H1 (cell line): ENCODE data around the gene CHD6. TPM values are rescaled to one million over a fixed set of nuclear protein-coding genes. Genes with fewer than 3 reads are reported as not detected.

Experiments used
- CTCF ChIA-PET: fragments of 300-600 bp; sonication (Branson Sonifier 250); formaldehyde crosslinking; loops from one replicate; lab custom pipeline; 2021; ENCODE audit not compliant: partially characterized antibody; lab: Charles Lee
- POLR2A ChIA-PET: fragments of 300-600 bp; sonication (Branson Sonifier 250); formaldehyde crosslinking; loops from one replicate; lab custom pipeline; 2021; ENCODE audit warnings: inconsistent platforms; ENCODE audit not compliant: partially characterized antibody; lab: Charles Lee
- DNase-seq, 2 experiments: peaks; one replicate each; pipeline versions ENCODE4 v3.0.0 to v3.0.0-alpha.2; 2010 to 2022; ENCODE audit warnings: low spot score in 2 of 2, low read depth in 1 of 2, mixed read lengths in 1 of 2
- FAIRE-seq: peaks from 2 replicates; lab custom pipeline; 2011; peaks lifted over from hg19 to GRCh38; lab: Jason Lieb, UNC
- H2AFZ ChIP-seq: 2 replicates; pipeline ENCODE4 v1.8.1; 2012; ENCODE audit warnings: low read length, inconsistent platforms
- H2AK5ac ChIP-seq: 2 replicates; pipeline ENCODE4 v1.6.1; 2013; ENCODE audit warnings: low read depth, low read length
- H2BK120ac ChIP-seq: replicated peaks from 2 replicates; pipeline ENCODE3; 2013; ENCODE audit warnings: low read depth, low read length, inconsistent platforms
- H2BK12ac ChIP-seq: 2 replicates; pipeline ENCODE4 v1.6.1; 2013; ENCODE audit warnings: low read depth, low read length
- H2BK15ac ChIP-seq: 2 replicates; pipeline ENCODE4 v1.6.1; 2013; ENCODE audit warnings: low read length
- H2BK20ac ChIP-seq: 2 replicates; pipeline ENCODE4 v1.6.1; 2013; ENCODE audit warnings: low read length
- H2BK5ac ChIP-seq: 2 replicates; pipeline ENCODE4 v1.6.1; 2013; ENCODE audit warnings: low read depth, low read length
- H3K14ac ChIP-seq: 2 replicates; pipeline ENCODE4 v1.6.1; 2013; ENCODE audit warnings: inconsistent platforms; ENCODE audit not compliant: insufficient read length
- H3K18ac ChIP-seq: 2 replicates; pipeline ENCODE4 v1.6.1; 2013; ENCODE audit warnings: low read length; ENCODE audit errors: extremely low read depth
- H3K23ac ChIP-seq: 2 replicates; pipeline ENCODE4 v1.6.1; 2013; ENCODE audit warnings: inconsistent platforms; ENCODE audit not compliant: insufficient read length
- H3K23me2 ChIP-seq: 2 replicates; pipeline ENCODE4 v1.6.1; 2013; ENCODE audit warnings: low read depth, low read length
- H3K27ac ChIP-seq: 2 replicates; pipeline ENCODE4 v1.6.1; 2011; ENCODE audit warnings: low read depth, low read length, inconsistent platforms
- H3K27me3 ChIP-seq, 4 experiments: replicated peaks in 1 of 4; 1 replicate in 1 of 4; 2 replicates in 3 of 4; pipeline versions ENCODE4 v1.6.1 to v1.8.1; 2011 to 2013; ENCODE audit warnings: low read length in 3 of 4, mild to moderate bottlenecking in 3 of 4, inconsistent platforms in 2 of 4, mixed read lengths in 2 of 4, moderate library complexity in 1 of 4; ENCODE audit not compliant: control insufficient read depth in 3 of 4, insufficient read depth in 3 of 4; ENCODE audit errors: extremely low read depth in 1 of 4
- H3K36me3 ChIP-seq, 4 experiments: 2 replicates each; pipeline versions ENCODE4 v1.6.1 to v1.8.1; 2011 to 2013; ENCODE audit warnings: mild to moderate bottlenecking in 4 of 4, low read length in 3 of 4, moderate library complexity in 2 of 4, control low read depth in 1 of 4, inconsistent platforms in 1 of 4; ENCODE audit not compliant: insufficient read depth in 4 of 4, control insufficient read depth in 2 of 4
- H3K4ac ChIP-seq: replicated peaks from 2 replicates; pipeline ENCODE3; 2013; ENCODE audit warnings: low read length, low read depth, mixed read lengths, inconsistent platforms; ENCODE audit not compliant: insufficient read length
- H3K4me1 ChIP-seq, 4 experiments: replicated peaks in 1 of 4; 1 replicate in 1 of 4; 2 replicates in 3 of 4; pipeline versions ENCODE4 v1.6.1 to v1.8.1; 2011 to 2013; ENCODE audit warnings: low read length in 3 of 4, inconsistent platforms in 2 of 4, mixed read lengths in 1 of 4; ENCODE audit not compliant: insufficient read depth in 4 of 4, control insufficient read depth in 3 of 4
- H3K4me2 ChIP-seq, 2 experiments: 2 replicates each; pipeline versions ENCODE4 v1.6.1 to v1.8.1; 2011 to 2013; ENCODE audit warnings: low read depth in 2 of 2, low read length in 2 of 2, control low read depth in 1 of 2, inconsistent platforms in 1 of 2, mild to moderate bottlenecking in 1 of 2; ENCODE audit not compliant: insufficient read depth in 1 of 2
- H3K4me3 ChIP-seq, 4 experiments: fragments of 200-600, 300-600 bp in 1 of 4; sonication (generic), shearing (Covaris generic), sonication (Bioruptor Twin) in 1 of 4; 2 replicates each; pipeline versions ENCODE4 v1.5.1 to v1.8.1; 2011 to 2016; ENCODE audit warnings: low read length in 4 of 4, low read depth in 3 of 4, control low read depth in 2 of 4, inconsistent platforms in 2 of 4, mild to moderate bottlenecking in 2 of 4, mixed read lengths in 1 of 4, moderate library complexity in 1 of 4; ENCODE audit not compliant: insufficient read depth in 2 of 4; ENCODE audit errors: extremely low read depth in 1 of 4
- H3K56ac ChIP-seq: replicated peaks from 2 replicates; pipeline ENCODE3; 2013; ENCODE audit warnings: low read depth, mild to moderate bottlenecking, mixed read lengths, low read length, inconsistent platforms; ENCODE audit not compliant: insufficient read length
- H3K79me1 ChIP-seq: 2 replicates; pipeline ENCODE4 v1.6.1; 2013; ENCODE audit warnings: low read depth, low read length, control low read depth
- H3K79me2 ChIP-seq, 2 experiments: 2 replicates each; pipeline versions ENCODE4 v1.6.1 to v1.8.1; 2012 to 2013; ENCODE audit warnings: low read length in 2 of 2, mild to moderate bottlenecking in 2 of 2, inconsistent platforms in 1 of 2; ENCODE audit not compliant: insufficient read depth in 2 of 2, control insufficient read depth in 1 of 2
- H3K9ac ChIP-seq, 4 experiments: replicated peaks in 1 of 4; 1 replicate in 1 of 4; 2 replicates in 3 of 4; pipeline versions ENCODE4 v1.6.1 to v1.8.1; 2011 to 2013; ENCODE audit warnings: low read depth in 3 of 4, low read length in 3 of 4, control low read depth in 2 of 4, mild to moderate bottlenecking in 2 of 4, moderate library complexity in 2 of 4, inconsistent platforms in 1 of 4; ENCODE audit errors: extremely low read depth in 1 of 4
- H3K9me3 ChIP-seq, 2 experiments: 2 replicates each; pipeline versions ENCODE4 v1.6.1 to v1.8.1; 2012 to 2013; ENCODE audit warnings: mild to moderate bottlenecking in 2 of 2, moderate library complexity in 2 of 2, control low read depth in 1 of 2, inconsistent platforms in 1 of 2, low read depth in 1 of 2, low read length in 1 of 2, mixed read lengths in 1 of 2; ENCODE audit not compliant: insufficient read depth in 2 of 2
- H4K20me1 ChIP-seq, 2 experiments: replicated peaks in 1 of 2; 2 replicates each; pipeline versions ENCODE3 to v1.8.1; 2011 to 2013; ENCODE audit warnings: inconsistent platforms in 2 of 2, low read length in 2 of 2, mild to moderate bottlenecking in 1 of 2; ENCODE audit not compliant: insufficient read depth in 2 of 2, control insufficient read depth in 1 of 2
- H4K5ac ChIP-seq: 2 replicates; pipeline ENCODE4 v1.6.1; 2013; ENCODE audit warnings: low read length, low read depth, mixed read lengths, inconsistent platforms; ENCODE audit not compliant: insufficient read length
- H4K8ac ChIP-seq: 2 replicates; pipeline ENCODE4 v1.8.0; 2013; ENCODE audit warnings: mild to moderate bottlenecking, moderate library complexity, low read length, inconsistent platforms; ENCODE audit not compliant: insufficient read depth; ENCODE audit errors: extremely low read depth
- H4K91ac ChIP-seq: replicated peaks from 2 replicates; pipeline ENCODE3; 2013; ENCODE audit warnings: low read length, mixed read lengths, inconsistent platforms; ENCODE audit not compliant: insufficient read length
- MAX ChIP-seq: IDR thresholded peaks from 2 replicates; pipeline ENCODE4 v1.6.1; 2012; ENCODE audit warnings: inconsistent platforms
- TEAD4 ChIP-seq: IDR thresholded peaks from 2 replicates; pipeline ENCODE4 v1.6.1; 2012; ENCODE audit warnings: low read depth, low read length, inconsistent platforms, mixed read lengths
- YY1 ChIP-seq: IDR thresholded peaks from 2 replicates; pipeline ENCODE4 v1.6.1; 2011; ENCODE audit warnings: low read depth, mild to moderate bottlenecking, low read length
- WGBS, 2 experiments: shearing (Covaris generic) in 1 of 2; methylation state at CpG; one replicate each; pipeline versions ENCODE4 v1.1.6 to v1.1.7; 2013 to 2015; ENCODE audit warnings: low lambda C conversion rate in 2 of 2, mixed read lengths in 2 of 2, inconsistent platforms in 1 of 2, low coverage in 1 of 2, missing lambda C conversion rate in 1 of 2; ENCODE audit not compliant: insufficient replicate concordance in 2 of 2, insufficient coverage in 1 of 2, insufficient read length in 1 of 2; ENCODE audit errors: extremely low coverage in 1 of 2, missing lambda C conversion rate in 1 of 2; 5-methylcytosine and 5-hydroxymethylcytosine counted together
- polyA plus RNA-seq, 7 experiments: library from polyadenylated mRNA; depleted of rRNA in 3 of 7; stranded (reverse) in 5 of 7; unstranded in 2 of 7; fragments of >200 nt in 5 of 7; fragments of 200-250 nt in 2 of 7; gene quantifications; 1 replicate in 5 of 7; 2 replicates in 1 of 7; 4 replicates in 1 of 7; pipeline versions ENCODE4 v1.2.1 to v1.2.3, GENCODE V29; 2011 to 2013; ENCODE audit warnings: missing spikeins in 2 of 7, mixed read lengths in 2 of 7
- total RNA-seq: library from RNA; stranded (reverse); fragmentation: NEBNext Ultra II Directional; extraction: Animal tissue kit (Norgen Biotek cat#: 25700); gene quantifications from 2 replicates; pipeline ENCODE4 v1.2.1, GENCODE V29; 2021

CHD6 gene
- total and polyA plus RNA-seq, 2 of the 8 experiments (the other 6 are each of a cell fraction or from before 2014, with no cell fraction given): 11.1 to 62.9 TPM

- no peak overlapping the region for H3K14ac ChIP-seq
- H2BK15ac ChIP-seq: no peak overlapping the region
- no peak overlapping the region for H2AK5ac ChIP-seq
- H2BK5ac ChIP-seq: no peak overlapping the region
- FAIRE-seq (no peak), DNase-seq (no peak)
- H4K20me1 ChIP-seq: peaks cover 14 to 25% of the 10 kb centered on the region in 2 experiments
- H3K9ac ChIP-seq: no peak overlapping the region
- H4K91ac ChIP-seq: no peak overlapping the region
- H2AFZ ChIP-seq: no peak overlapping the region
- H2BK12ac ChIP-seq: no peak overlapping the region
- H4K8ac ChIP-seq: no peak overlapping the region
- H3K36me3 ChIP-seq: no peaks in the 10 kb centered on the region
- no peaks in the 10 kb centered on the region for H3K27me3 ChIP-seq
- H3K9me3 ChIP-seq: no peaks in the 10 kb centered on the region
- no peak overlapping the region for H4K5ac ChIP-seq
- ChIA-PET POLR2A (interaction anchor here (1.1 kb wide), 1 partner anchor 80 kb away, joined by 3 read pairs; no protein-coding TSS in a partner anchor), CTCF (no interaction called here)
- no peak overlapping the region for H2BK120ac ChIP-seq
- H3K4ac ChIP-seq: no peak overlapping the region
- no peak overlapping the region for H3K4me2 ChIP-seq
- H3K4me3 ChIP-seq: no peak overlapping the region
- no peak overlapping the region for H3K18ac ChIP-seq
- no peak overlapping the region for H3K27ac ChIP-seq
- peaks cover 3% of the 10 kb centered on the region; the same call in 1 of the 2 replicates for H3K79me1 ChIP-seq
- peaks cover 57 to 92% of the 10 kb centered on the region in 2 experiments for H3K79me2 ChIP-seq
- no peak overlapping the region for H3K23ac ChIP-seq
- H3K56ac ChIP-seq: no peak overlapping the region
- WGBS, 2 experiments: 76% methylated on average over 2 of the region's 2 CpGs; no CpG with 5 or more reads in 1 of the 2 experiments
- peaks cover 2 to 18% (median 10%) of the 10 kb centered on the region in 4 experiments; a peak in 5 of 7 replicates for H3K4me1 ChIP-seq
- H2BK20ac ChIP-seq: no peak overlapping the region
- H3K23me2 ChIP-seq: no peaks in the 10 kb centered on the region
- TF ChIP-seq TEAD4 (peak; percentile 47; the same call in 1 of the 2 replicates), MAX (no peak), YY1 (peak; percentile 47; the same call in 1 of the 2 replicates)
These were observed 4.9 kb downstream of the CHD6 start for GRCh38 chr20:41613321-41613720.
